ENCODE data around the gene VAMP5.

DNA sequence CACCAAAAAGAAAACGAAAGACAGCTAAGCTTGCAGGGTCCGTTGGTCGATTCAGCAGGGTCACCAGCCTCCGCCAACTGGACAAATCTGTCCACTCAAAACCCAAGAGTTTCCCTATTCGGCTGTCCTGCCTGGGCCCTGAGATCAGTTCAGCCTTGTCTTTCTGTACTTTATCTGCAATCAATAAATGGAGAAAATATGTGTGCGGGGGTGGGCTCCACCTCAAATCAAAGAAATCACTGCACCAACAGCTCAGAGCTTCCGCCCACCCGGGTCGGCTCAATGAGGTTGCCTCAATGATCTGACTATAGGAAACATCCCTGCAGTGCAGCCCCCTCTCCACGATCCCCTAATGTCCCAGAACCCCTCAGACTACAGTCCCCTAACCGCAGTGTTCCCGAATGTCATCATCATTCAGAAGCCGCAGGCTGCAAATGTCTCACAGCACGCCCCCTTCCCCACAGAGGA is 23.4 kb upstream of the VAMP5 start:
- TF ChIP-seq RAD21 (IDR thresholded peaks at IDR 0.05), result no peak
- no peak for TF ChIP-seq TAF1 (conservative IDR thresholded peaks at IDR 0.05)
- TF ChIP-seq, protein P1, sequence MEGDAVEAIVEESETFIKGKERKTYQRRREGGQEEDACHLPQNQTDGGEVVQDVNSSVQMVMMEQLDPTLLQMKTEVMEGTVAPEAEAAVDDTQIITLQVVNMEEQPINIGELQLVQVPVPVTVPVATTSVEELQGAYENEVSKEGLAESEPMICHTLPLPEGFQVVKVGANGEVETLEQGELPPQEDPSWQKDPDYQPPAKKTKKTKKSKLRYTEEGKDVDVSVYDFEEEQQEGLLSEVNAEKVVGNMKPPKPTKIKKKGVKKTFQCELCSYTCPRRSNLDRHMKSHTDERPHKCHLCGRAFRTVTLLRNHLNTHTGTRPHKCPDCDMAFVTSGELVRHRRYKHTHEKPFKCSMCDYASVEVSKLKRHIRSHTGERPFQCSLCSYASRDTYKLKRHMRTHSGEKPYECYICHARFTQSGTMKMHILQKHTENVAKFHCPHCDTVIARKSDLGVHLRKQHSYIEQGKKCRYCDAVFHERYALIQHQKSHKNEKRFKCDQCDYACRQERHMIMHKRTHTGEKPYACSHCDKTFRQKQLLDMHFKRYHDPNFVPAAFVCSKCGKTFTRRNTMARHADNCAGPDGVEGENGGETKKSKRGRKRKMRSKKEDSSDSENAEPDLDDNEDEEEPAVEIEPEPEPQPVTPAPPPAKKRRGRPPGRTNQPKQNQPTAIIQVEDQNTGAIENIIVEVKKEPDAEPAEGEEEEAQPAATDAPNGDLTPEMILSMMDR (IDR thresholded peaks at IDR 0.05; ENCODE audit: low read depth, low read length, missing input control), result no peak
- TF ChIP-seq, protein P2, sequence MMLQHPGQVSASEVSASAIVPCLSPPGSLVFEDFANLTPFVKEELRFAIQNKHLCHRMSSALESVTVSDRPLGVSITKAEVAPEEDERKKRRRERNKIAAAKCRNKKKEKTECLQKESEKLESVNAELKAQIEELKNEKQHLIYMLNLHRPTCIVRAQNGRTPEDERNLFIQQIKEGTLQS (IDR thresholded peaks at IDR 0.05), result no peak
- TF ChIP-seq, protein P3, sequence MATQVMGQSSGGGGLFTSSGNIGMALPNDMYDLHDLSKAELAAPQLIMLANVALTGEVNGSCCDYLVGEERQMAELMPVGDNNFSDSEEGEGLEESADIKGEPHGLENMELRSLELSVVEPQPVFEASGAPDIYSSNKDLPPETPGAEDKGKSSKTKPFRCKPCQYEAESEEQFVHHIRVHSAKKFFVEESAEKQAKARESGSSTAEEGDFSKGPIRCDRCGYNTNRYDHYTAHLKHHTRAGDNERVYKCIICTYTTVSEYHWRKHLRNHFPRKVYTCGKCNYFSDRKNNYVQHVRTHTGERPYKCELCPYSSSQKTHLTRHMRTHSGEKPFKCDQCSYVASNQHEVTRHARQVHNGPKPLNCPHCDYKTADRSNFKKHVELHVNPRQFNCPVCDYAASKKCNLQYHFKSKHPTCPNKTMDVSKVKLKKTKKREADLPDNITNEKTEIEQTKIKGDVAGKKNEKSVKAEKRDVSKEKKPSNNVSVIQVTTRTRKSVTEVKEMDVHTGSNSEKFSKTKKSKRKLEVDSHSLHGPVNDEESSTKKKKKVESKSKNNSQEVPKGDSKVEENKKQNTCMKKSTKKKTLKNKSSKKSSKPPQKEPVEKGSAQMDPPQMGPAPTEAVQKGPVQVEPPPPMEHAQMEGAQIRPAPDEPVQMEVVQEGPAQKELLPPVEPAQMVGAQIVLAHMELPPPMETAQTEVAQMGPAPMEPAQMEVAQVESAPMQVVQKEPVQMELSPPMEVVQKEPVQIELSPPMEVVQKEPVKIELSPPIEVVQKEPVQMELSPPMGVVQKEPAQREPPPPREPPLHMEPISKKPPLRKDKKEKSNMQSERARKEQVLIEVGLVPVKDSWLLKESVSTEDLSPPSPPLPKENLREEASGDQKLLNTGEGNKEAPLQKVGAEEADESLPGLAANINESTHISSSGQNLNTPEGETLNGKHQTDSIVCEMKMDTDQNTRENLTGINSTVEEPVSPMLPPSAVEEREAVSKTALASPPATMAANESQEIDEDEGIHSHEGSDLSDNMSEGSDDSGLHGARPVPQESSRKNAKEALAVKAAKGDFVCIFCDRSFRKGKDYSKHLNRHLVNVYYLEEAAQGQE (IDR thresholded peaks at IDR 0.05), result no peak
- no peak for TF ChIP-seq YY1 (IDR thresholded peaks at IDR 0.05)
